WTC11 (cell line): ENCODE measurements around the gene SANBR.

Experiments used
- ATF6 ChIP-seq: sonication (generic); formaldehyde crosslinking; IDR thresholded peaks from 2 replicates; pipeline ENCODE4 v1.8.1; 2023; ENCODE audit warnings: mild to moderate bottlenecking, missing genetic modification reagents
- CREM ChIP-seq: sonication (generic); formaldehyde crosslinking; IDR thresholded peaks from 2 replicates; pipeline ENCODE4 v1.8.1; 2022; ENCODE audit warnings: mild to moderate bottlenecking, missing genetic modification reagents, moderate library complexity
- CTCF ChIP-seq: fragments of 200-600 bp; IDR thresholded peaks from 2 replicates; pipeline ENCODE4 v1.8.0; 2022; ENCODE audit warnings: antibody characterized with exemption
- ESRRA ChIP-seq: sonication (generic); formaldehyde crosslinking; IDR thresholded peaks from 2 replicates; pipeline ENCODE4 v1.8.1; 2022; ENCODE audit warnings: mild to moderate bottlenecking, missing genetic modification reagents, borderline replicate concordance
- JUN ChIP-seq: sonication (generic); formaldehyde crosslinking; IDR thresholded peaks from 2 replicates; pipeline ENCODE4 v1.8.0; 2023; ENCODE audit warnings: mild to moderate bottlenecking, missing genetic modification reagents
- NFE2L1 ChIP-seq: sonication (generic); formaldehyde crosslinking; IDR thresholded peaks from 2 replicates; pipeline ENCODE4 v1.8.1; 2023; ENCODE audit warnings: missing genetic modification reagents
- PREB ChIP-seq: sonication (generic); formaldehyde crosslinking; IDR thresholded peaks from 2 replicates; pipeline ENCODE4 v1.8.1; 2022; ENCODE audit warnings: mild to moderate bottlenecking, missing genetic modification reagents, moderate library complexity, borderline replicate concordance
- ZNF425 ChIP-seq: fragments of 250-450 bp; sonication (Bioruptor Pico); conservative IDR thresholded peaks from 2 replicates; pipeline ENCODE4 v1.9.0; 2021; ENCODE audit warnings: mild to moderate bottlenecking

- TF ChIP-seq CTCF (no peak), CREM (CRISPR knock-in tag) (no peak), JUN (CRISPR knock-in tag) (no peak), ZNF425 (CRISPR knock-in tag) (no peak), ESRRA (no peak), PREB (CRISPR knock-in tag) (no peak), NFE2L1 (CRISPR knock-in tag) (no peak), ATF6 (CRISPR knock-in tag) (no peak)
These were observed 48.5 kb downstream of the SANBR start for GRCh38 chr2:61114147-61114546.
